ENCODE results near the gene ACR.
A peak's percentile ranks its signal among the peaks of the same experiment; 100 is the strongest.
"Not testable (repeated sequence)": the region's sequence is repeated elsewhere in the genome, so short reads cannot be mapped to it uniquely, and the experiment has no call there.

The ACR gene

DNA sequence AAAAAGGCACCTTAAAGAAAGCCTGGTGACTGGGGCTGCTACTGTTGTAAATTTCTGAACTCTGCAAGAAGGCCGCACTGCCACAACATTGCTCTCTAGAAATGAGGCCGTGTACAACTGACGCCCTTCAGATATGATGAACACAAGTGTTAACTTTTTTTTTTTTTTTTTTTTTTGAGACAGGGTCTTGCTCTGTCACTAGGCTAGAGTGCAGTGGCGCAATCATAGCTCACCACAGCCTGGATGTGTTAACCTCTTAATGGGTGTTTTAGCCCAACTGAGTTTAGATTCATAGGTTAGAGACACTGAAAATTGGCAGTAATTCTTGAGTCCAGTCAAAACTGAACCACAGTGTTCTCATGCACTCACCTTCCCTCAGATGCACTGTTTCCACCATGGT lies 42.2 kb downstream of the ACR start:
- not testable (repeated sequence) for DNase-seq (ENCODE audit: low read depth)

- not testable (repeated sequence) for DNase-seq (ENCODE audit: low read depth)
These were observed 44.2 kb downstream of the ACR start for GRCh38 chr22:50782253-50782652.

GRCh38 chr22:50783033-50783879 lies 45.3 kb downstream of the ACR start, which contains the start of gene RABL2B:
TSS of gene RABL2B (minus strand) at chr22:50783636. CDS start at chr22:50782294, 1,342 bp downstream.
- peak; percentile 68 for DNase-seq (ENCODE audit: low read depth)

DNA sequence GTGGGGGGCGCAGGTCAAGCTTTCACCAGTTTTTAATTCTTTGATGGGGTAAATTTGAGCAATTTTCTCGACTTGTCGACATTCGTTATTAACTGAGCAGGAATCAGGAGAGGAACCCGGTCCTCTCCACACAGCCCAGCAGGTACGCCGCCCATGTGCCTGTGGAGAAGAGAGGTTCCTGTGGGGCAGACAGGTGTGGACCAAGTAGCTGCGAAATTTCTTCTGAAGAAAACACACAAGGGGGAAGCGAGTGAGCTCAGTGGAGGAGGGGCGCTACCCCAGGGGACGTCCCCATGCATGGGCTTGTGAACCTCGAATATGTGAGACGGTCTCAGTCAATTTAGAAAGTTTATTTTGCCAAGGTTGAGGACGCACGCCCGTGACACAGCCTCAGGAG lies 45.9 kb downstream of the ACR start:
- not testable (repeated sequence) for DNase-seq (ENCODE audit: low read depth)

DNA sequence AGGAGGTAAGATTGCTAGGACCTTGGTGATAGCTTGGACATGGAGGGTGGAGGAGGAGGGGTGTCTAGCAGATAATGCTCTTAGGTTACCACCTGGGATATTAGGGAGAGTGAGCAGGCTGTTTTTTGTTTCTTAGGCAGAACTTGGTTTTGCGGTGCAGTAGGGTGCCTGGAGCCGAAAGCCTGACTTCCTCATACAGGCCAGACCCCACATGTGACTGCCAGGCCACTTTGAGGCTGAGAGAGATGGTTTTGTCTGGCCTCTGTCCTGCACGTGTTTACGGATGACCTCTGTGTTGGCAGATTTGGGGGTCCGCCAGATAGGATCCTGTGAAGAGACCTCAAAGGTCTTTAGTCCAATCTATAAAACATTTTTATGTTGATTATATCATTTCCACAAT lies 47.3 kb downstream of the ACR start:
- not testable (repeated sequence) for DNase-seq (ENCODE audit: low read depth)

- not testable (repeated sequence) for DNase-seq (ENCODE audit: low read depth)
These were observed 48.9 kb downstream of the ACR start for GRCh38 chr22:50786936-50787335.

All from HS-27A (cell line).